Peyer's patch (tissue), 4 donors: Measurements from ENCODE around the gene MEIS1.

Experiments used
- POLR2A ChIP-seq, 2 donors: fragments of 450-650 bp; IDR thresholded peaks; one replicate each; pipeline ENCODE4 v1.5.1; 2017; ENCODE audit warnings: antibody characterized with exemption in 2 of 2, mild to moderate bottlenecking in 2 of 2, moderate library complexity in 2 of 2
- TF ChIP-seq, protein P1 (sequence below), 6 experiments: fragments of 450-650 bp in 4 of 6; fragments of 200-600 bp in 2 of 6; sonication (generic) in 1 of 6; IDR thresholded peaks; one replicate each; pipeline ENCODE4 v1.5.1; 2017 to 2019; ENCODE audit warnings: antibody characterized with exemption in 6 of 6, mild to moderate bottlenecking in 3 of 6, moderate library complexity in 1 of 6

DNA sequence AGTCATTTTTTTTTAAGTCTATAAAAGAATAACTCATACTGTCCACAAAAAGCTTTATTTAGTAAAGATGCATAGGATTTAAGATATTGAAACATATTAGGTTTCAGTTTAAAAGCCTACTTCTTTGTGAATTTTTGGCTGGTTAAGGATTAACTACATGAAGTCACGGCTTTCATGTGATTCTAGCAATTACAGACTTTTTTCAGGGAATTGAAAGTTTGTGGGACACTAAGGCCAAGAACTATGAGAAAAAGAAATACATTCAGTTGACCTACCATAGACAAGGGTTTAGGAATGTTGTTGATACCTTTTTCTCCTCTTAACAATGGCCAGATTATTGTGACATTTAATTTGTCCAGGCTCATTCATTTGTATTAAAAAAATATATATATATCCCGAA, 109.3 kb downstream of the MEIS1 start:
- no peak for TF ChIP-seq POLR2A (IDR thresholded peaks at IDR 0.05)
- TF ChIP-seq, protein P1, sequence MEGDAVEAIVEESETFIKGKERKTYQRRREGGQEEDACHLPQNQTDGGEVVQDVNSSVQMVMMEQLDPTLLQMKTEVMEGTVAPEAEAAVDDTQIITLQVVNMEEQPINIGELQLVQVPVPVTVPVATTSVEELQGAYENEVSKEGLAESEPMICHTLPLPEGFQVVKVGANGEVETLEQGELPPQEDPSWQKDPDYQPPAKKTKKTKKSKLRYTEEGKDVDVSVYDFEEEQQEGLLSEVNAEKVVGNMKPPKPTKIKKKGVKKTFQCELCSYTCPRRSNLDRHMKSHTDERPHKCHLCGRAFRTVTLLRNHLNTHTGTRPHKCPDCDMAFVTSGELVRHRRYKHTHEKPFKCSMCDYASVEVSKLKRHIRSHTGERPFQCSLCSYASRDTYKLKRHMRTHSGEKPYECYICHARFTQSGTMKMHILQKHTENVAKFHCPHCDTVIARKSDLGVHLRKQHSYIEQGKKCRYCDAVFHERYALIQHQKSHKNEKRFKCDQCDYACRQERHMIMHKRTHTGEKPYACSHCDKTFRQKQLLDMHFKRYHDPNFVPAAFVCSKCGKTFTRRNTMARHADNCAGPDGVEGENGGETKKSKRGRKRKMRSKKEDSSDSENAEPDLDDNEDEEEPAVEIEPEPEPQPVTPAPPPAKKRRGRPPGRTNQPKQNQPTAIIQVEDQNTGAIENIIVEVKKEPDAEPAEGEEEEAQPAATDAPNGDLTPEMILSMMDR (IDR thresholded peaks at IDR 0.05), result no peak
